HepG2 (cell line): ENCODE measurements around the gene POLR2H. TPM values are rescaled to one million over a fixed set of nuclear protein-coding genes. Genes with fewer than 3 reads are reported as not detected.

Experiments used
- ARNTL ChIP-seq: sonication (generic); formaldehyde crosslinking; IDR thresholded peaks from 2 replicates; pipeline ENCODE4 v1.4.0; 2020; ENCODE audit warnings: mild to moderate bottlenecking, missing genetic modification reagents
- ATAD3A ChIP-seq: sonication (generic); formaldehyde crosslinking; IDR thresholded peaks from 2 replicates; pipeline ENCODE4 v1.4.0; 2020; ENCODE audit warnings: missing genetic modification reagents
- DNMT3B ChIP-seq: conservative IDR thresholded peaks from 2 replicates; pipeline ENCODE4 v1.6.1; 2016; ENCODE audit warnings: missing biosample characterization, control low read depth
- KLF15 ChIP-seq: sonication (generic); formaldehyde crosslinking; IDR thresholded peaks from 2 replicates; pipeline ENCODE4 v1.8.1; 2023; ENCODE audit warnings: borderline replicate concordance, mild to moderate bottlenecking, inconsistent platforms, missing genetic modification reagents, mixed read lengths
- LBX2 ChIP-seq: sonication (generic); formaldehyde crosslinking; IDR thresholded peaks from 2 replicates; pipeline ENCODE4 v1.5.0; 2020; ENCODE audit warnings: missing genetic modification reagents, mild to moderate bottlenecking, borderline replicate concordance
- MEIS1 ChIP-seq: sonication (generic); formaldehyde crosslinking; IDR thresholded peaks from 2 replicates; pipeline ENCODE4 v1.9.0; 2021; ENCODE audit warnings: mild to moderate bottlenecking, missing genetic modification reagents, moderate library complexity, borderline replicate concordance
- NAIF1 ChIP-seq: sonication (generic); formaldehyde crosslinking; IDR thresholded peaks from 2 replicates; pipeline ENCODE4 v1.5.0; 2020; ENCODE audit warnings: mild to moderate bottlenecking, missing genetic modification reagents, borderline replicate concordance
- NCOR1 ChIP-seq: fragments of 200-600 bp; sonication (generic); IDR thresholded peaks from 2 replicates; pipeline ENCODE4 v1.7.0; 2017; ENCODE audit warnings: antibody characterized with exemption, low read length, borderline replicate concordance
- NFYC ChIP-seq: IDR thresholded peaks from 2 replicates; pipeline ENCODE4 v1.6.1; 2016; ENCODE audit warnings: missing genetic modification reagents, missing compliant biosample characterization
- PAF1 ChIP-seq: IDR thresholded peaks from 2 replicates; pipeline ENCODE4 v1.6.1; 2016; ENCODE audit warnings: missing genetic modification reagents, missing compliant biosample characterization
- POLR2AphosphoS5 ChIP-seq: IDR thresholded peaks from 2 replicates; pipeline ENCODE4 v1.6.1; 2012; ENCODE audit warnings: low read depth, low read length
- RNF219 ChIP-seq: sonication (generic); formaldehyde crosslinking; IDR thresholded peaks from 2 replicates; pipeline ENCODE4 v1.5.0; 2020; ENCODE audit warnings: mild to moderate bottlenecking, missing genetic modification reagents
- SAP130 ChIP-seq: IDR thresholded peaks from 2 replicates; pipeline ENCODE4 v1.6.1; 2016; ENCODE audit warnings: low read depth
- TGIF2 ChIP-seq: IDR thresholded peaks from 2 replicates; pipeline ENCODE4 v1.6.1; 2016; ENCODE audit warnings: control low read depth, missing compliant biosample characterization
- ZIK1 ChIP-seq: sonication (generic); formaldehyde crosslinking; IDR thresholded peaks from 2 replicates; pipeline ENCODE4 v1.5.0; 2020; ENCODE audit warnings: mild to moderate bottlenecking, low read depth, missing genetic modification reagents, borderline replicate concordance
- ZMYM2 ChIP-seq: sonication (generic); formaldehyde crosslinking; IDR thresholded peaks from 2 replicates; pipeline ENCODE4 v1.8.0; 2022; ENCODE audit warnings: mild to moderate bottlenecking, missing genetic modification reagents
- ZNF235 ChIP-seq: sonication (generic); formaldehyde crosslinking; IDR thresholded peaks from 2 replicates; pipeline ENCODE4 v1.8.1; 2023; ENCODE audit warnings: mild to moderate bottlenecking, missing genetic modification reagents, borderline replicate concordance
- ZNF589 ChIP-seq: sonication (generic); formaldehyde crosslinking; conservative IDR thresholded peaks from 2 replicates; pipeline ENCODE4 v1.8.0; 2022; ENCODE audit warnings: mild to moderate bottlenecking, moderate library complexity, missing genetic modification reagents
- ZNF660 ChIP-seq: sonication (generic); formaldehyde crosslinking; IDR thresholded peaks from 2 replicates; pipeline ENCODE4 v1.5.1; 2020; ENCODE audit warnings: mild to moderate bottlenecking, low read depth, missing genetic modification reagents, borderline replicate concordance
- ZNF703 ChIP-seq: sonication (generic); formaldehyde crosslinking; IDR thresholded peaks from 2 replicates; pipeline ENCODE4 v1.5.1; 2020; ENCODE audit warnings: missing genetic modification reagents, mild to moderate bottlenecking, moderate library complexity, borderline replicate concordance
- ZNF766 ChIP-seq: sonication (generic); formaldehyde crosslinking; IDR thresholded peaks from 2 replicates; pipeline ENCODE4 v1.5.0; 2020; ENCODE audit warnings: missing genetic modification reagents, borderline replicate concordance
- ZNF782 ChIP-seq: sonication (generic); formaldehyde crosslinking; IDR thresholded peaks from 2 replicates; pipeline ENCODE4 v1.4.0; 2020; ENCODE audit warnings: missing genetic modification reagents, mild to moderate bottlenecking, borderline replicate concordance
- ZSCAN22 ChIP-seq: sonication (generic); formaldehyde crosslinking; IDR thresholded peaks from 2 replicates; pipeline ENCODE4 v1.4.0; 2020; ENCODE audit warnings: mild to moderate bottlenecking, missing genetic modification reagents
- ZSCAN9 ChIP-seq: IDR thresholded peaks from 2 replicates; pipeline ENCODE4 v1.6.1; 2016; ENCODE audit warnings: borderline replicate concordance
- polyA plus RNA-seq, 8 experiments: library from polyadenylated mRNA; depleted of rRNA in 3 of 8; stranded (reverse) in 7 of 8; unstranded in 1 of 8; fragments of >200 nt; fragmentation: Illumina TruSeq in 4 of 8; extraction: Trizol in 4 of 8; gene quantifications; 2 replicates each; pipeline versions ENCODE4 v1.2.1 to v1.2.3, GENCODE V29; 2011 to 2016; ENCODE audit warnings: low read depth in 4 of 8, missing spikeins in 1 of 8, mixed read lengths in 1 of 8; ENCODE audit not compliant: insufficient read depth in 1 of 8
- total RNA-seq, 5 experiments: library from RNA; depleted of rRNA; stranded (reverse); fragments of >200 nt; fragmentation: Illumina TruSeq; extraction: Trizol; gene quantifications; 2 replicates each; pipeline ENCODE4 v1.2.3, GENCODE V29; 2016; ENCODE audit warnings: low read depth in 1 of 5
- TF ChIP-seq, protein P1 (sequence below): IDR thresholded peaks from 2 replicates; pipeline ENCODE4 v1.6.1; 2012; ENCODE audit warnings: low read depth, low read length, improper control_type of control experiment
- TF ChIP-seq, protein P2 (sequence below): sonication (generic); formaldehyde crosslinking; IDR thresholded peaks from 2 replicates; pipeline ENCODE4 v1.5.0; 2020; ENCODE audit warnings: missing genetic modification reagents

POLR2H gene
- total and polyA plus RNA-seq, 2 of the 13 experiments (the other 11 are each of a cell fraction or from before 2014, with no cell fraction given) = 118 to 194 TPM

GRCh38 chr3:184361532-184361931, at the start of gene POLR2H, which contains the start of gene CLCN2 (continued):
- TF ChIP-seq ZNF235 (CRISPR knock-in tag) (no peak), KLF15 (CRISPR knock-in tag) (no peak), ZNF703 (CRISPR knock-in tag) (no peak), RNF219 (CRISPR knock-in tag) (no peak), ARNTL (CRISPR knock-in tag) (peak; percentile 64), TGIF2 (no peak; the same call in 1 of the 2 replicates), ZNF766 (CRISPR knock-in tag) (0 out of 2 replicates have a peak, but pooled peaks have one; percentile 45), MEIS1 (no peak; the same call in 1 of the 2 replicates), NCOR1 (no peak), ZNF660 (CRISPR knock-in tag) (no peak), POLR2AphosphoS5 (0 out of 2 replicates have a peak, but pooled peaks have one; percentile 49), ZNF589 (no peak), ZMYM2 (no peak), LBX2 (no peak), NAIF1 (CRISPR knock-in tag) (no peak), ZSCAN9 (CRISPR knock-in tag) (no peak), ZNF782 (CRISPR knock-in tag) (no peak), SAP130 (CRISPR knock-in tag) (peak; percentile 49), ZIK1 (CRISPR knock-in tag) (no peak), NFYC (CRISPR knock-in tag) (no peak), ATAD3A (no peak), DNMT3B (CRISPR knock-in tag) (no peak), ZSCAN22 (no peak), PAF1 (CRISPR knock-in tag) (no peak)
- TF ChIP-seq, protein P1, sequence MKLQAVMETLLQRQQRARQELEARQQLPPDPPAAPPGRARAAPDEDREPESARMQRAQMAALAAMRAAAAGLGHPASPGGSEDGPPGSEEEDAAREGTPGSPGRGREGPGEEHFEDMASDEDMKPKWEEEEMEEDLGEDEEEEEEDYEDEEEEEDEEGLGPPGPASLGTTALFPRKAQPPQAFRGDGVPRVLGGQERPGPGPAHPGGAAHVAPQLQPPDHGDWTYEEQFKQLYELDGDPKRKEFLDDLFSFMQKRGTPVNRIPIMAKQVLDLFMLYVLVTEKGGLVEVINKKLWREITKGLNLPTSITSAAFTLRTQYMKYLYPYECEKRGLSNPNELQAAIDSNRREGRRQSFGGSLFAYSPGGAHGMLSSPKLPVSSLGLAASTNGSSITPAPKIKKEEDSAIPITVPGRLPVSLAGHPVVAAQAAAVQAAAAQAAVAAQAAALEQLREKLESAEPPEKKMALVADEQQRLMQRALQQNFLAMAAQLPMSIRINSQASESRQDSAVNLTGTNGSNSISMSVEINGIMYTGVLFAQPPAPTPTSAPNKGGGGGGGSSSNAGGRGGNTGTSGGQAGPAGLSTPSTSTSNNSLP = no peak
- TF ChIP-seq, protein P2, sequence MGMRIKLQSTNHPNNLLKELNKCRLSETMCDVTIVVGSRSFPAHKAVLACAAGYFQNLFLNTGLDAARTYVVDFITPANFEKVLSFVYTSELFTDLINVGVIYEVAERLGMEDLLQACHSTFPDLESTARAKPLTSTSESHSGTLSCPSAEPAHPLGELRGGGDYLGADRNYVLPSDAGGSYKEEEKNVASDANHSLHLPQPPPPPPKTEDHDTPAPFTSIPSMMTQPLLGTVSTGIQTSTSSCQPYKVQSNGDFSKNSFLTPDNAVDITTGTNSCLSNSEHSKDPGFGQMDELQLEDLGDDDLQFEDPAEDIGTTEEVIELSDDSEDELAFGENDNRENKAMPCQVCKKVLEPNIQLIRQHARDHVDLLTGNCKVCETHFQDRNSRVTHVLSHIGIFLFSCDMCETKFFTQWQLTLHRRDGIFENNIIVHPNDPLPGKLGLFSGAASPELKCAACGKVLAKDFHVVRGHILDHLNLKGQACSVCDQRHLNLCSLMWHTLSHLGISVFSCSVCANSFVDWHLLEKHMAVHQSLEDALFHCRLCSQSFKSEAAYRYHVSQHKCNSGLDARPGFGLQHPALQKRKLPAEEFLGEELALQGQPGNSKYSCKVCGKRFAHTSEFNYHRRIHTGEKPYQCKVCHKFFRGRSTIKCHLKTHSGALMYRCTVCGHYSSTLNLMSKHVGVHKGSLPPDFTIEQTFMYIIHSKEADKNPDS (CRISPR knock-in tag) = no peak
